Activated CD4-positive, alpha-beta T cell treated with anti-CD3 and anti-CD28 coated beads for 36 hours (primary cell): Measurements from ENCODE around the gene RAB43. TPM values are rescaled to one million over a fixed set of nuclear protein-coding genes. Genes with fewer than 3 reads are reported as not detected.
"Not testable (repeated sequence)": the region's sequence is repeated elsewhere in the genome, so short reads cannot be mapped to it uniquely, and the experiment has no call there.

Source experiments
- ATAC-seq: fragments of 200-7000 bp; cut with Tn5 transposase; one replicate; pipeline ENCODE4 v1.10.0; 2021; ENCODE audit warnings: mild to moderate bottlenecking, moderate library complexity
- CTCF ChIA-PET: fragments of 350-600 bp; sonication (Branson Sonifier 250); formaldehyde crosslinking; loops from one replicate; lab custom pipeline; 2021; ENCODE audit warnings: antibody characterized with exemption; lab: Charles Lee
- POLR2A ChIA-PET: fragments of 350-600 bp; sonication (Branson Sonifier 250); formaldehyde crosslinking; loops from one replicate; lab custom pipeline; 2021; ENCODE audit warnings: antibody characterized with exemption, inconsistent platforms; lab: Charles Lee
- DNase-seq: peaks from one replicate; pipeline ENCODE4 v3.0.0-alpha.2; 2020
- H3K27ac Mint-ChIP-seq: one replicate; pipeline ENCODE4 v1.8.0; 2021; ENCODE audit warnings: mixed read lengths
- H3K27me3 Mint-ChIP-seq: one replicate; pipeline ENCODE4 v1.8.0; 2021; ENCODE audit warnings: mixed read lengths
- H3K36me3 Mint-ChIP-seq: one replicate; pipeline ENCODE4 v1.8.0; 2021; ENCODE audit warnings: low read depth, mixed read lengths
- H3K4me1 Mint-ChIP-seq: one replicate; pipeline ENCODE4 v1.8.0; 2021; ENCODE audit warnings: mixed read lengths
- H3K4me3 Mint-ChIP-seq: one replicate; pipeline ENCODE4 v1.8.0; 2021; ENCODE audit warnings: mild to moderate bottlenecking, moderate library complexity, mixed read lengths
- H3K9me3 Mint-ChIP-seq: one replicate; pipeline ENCODE4 v1.8.0; 2021; ENCODE audit warnings: low read depth, mixed read lengths
- intact Hi-C, 2 experiments: fragments of 100-400 bp; cut with DNase I in 1 of 2; cut with micrococcal nuclease in 1 of 2; formaldehyde crosslinking; loops; one replicate each; pipeline versions ENCODE4 v1.14.2 to v1.15.1; 2022 to 2024; cut with DNase I, micrococcal nuclease
- total RNA-seq, 2 experiments: library from RNA; stranded (reverse); gene quantifications; one replicate each; pipeline ENCODE4 v1.2.3, GENCODE V29; 2021

RAB43 gene
- total RNA-seq, 2 experiments from 2014 or later, result 32.1 to 51.8 TPM

DNA sequence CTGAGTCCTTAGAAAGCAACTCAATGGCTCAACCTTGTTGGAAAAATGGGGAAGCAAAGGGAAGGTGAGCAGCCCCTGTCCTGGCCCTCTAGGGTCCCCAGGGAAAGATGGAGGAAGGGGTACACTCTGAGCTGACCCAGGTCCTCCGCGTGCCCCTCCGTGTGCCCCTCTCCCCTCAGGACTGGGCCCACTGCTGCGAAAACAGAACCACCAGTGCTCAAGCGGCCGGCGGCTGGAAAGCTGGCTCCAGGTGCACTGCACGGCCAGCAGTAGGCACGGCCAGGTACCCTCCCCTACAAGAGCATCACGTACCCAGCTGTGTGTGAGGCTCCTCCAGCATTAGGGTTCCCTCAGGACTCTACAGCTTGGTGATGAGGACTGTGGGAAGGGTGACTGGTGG, 26.3 kb downstream of the RAB43 start:
- POLR2A ChIA-PET, result no interaction called here

DNA sequence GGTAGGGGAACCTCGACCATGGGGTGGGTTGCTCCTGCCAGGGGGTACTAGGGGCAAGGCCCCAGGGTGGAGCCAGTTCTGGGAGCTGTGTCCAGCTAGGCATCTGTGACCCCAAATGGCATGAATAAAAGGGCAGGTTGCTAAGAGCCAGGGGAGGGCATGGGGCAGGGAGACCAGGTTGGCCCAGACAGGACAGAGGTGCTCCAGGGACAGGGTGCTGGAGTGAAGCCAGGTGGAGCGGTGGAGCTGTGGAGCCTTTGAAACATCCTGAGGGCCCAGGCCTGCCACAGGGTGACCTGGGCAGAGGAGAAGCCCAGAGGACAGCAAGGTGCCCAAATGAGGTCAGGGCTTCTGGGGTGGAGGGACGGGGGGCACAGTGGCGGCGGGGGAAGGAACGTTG, 33.3 kb downstream of the RAB43 start:
- H3K4me3 Mint-ChIP-seq, H3K27ac Mint-ChIP-seq, DNase-seq, H3K27me3 Mint-ChIP-seq, H3K36me3 Mint-ChIP-seq, H3K9me3 Mint-ChIP-seq, POLR2A ChIA-PET, CTCF ChIA-PET, H3K4me1 Mint-ChIP-seq, intact Hi-C loops, ATAC-seq: not testable (repeated sequence)

More for the DNA sequence above, 26.3 kb downstream of the RAB43 start:
- peaks cover 30% of the 10 kb centered on the region for H3K4me1 Mint-ChIP-seq
- H3K27ac Mint-ChIP-seq, result no peak overlapping the region
- CTCF ChIA-PET, result interaction anchor here (1.3 to 2.3 kb wide), 2 partner anchors 42 to 125 kb away, joined by 5 to 13 read pairs; no protein-coding TSS in a partner anchor
- ATAC-seq (no peak), DNase-seq (no peak)
- peaks cover 27% of the 10 kb centered on the region for H3K36me3 Mint-ChIP-seq
- no peaks in the 10 kb centered on the region for H3K27me3 Mint-ChIP-seq
- H3K4me3 Mint-ChIP-seq, result no peak overlapping the region
- H3K9me3 Mint-ChIP-seq, result no peaks in the 10 kb centered on the region
- intact Hi-C loops, result no loop called here

DNA sequence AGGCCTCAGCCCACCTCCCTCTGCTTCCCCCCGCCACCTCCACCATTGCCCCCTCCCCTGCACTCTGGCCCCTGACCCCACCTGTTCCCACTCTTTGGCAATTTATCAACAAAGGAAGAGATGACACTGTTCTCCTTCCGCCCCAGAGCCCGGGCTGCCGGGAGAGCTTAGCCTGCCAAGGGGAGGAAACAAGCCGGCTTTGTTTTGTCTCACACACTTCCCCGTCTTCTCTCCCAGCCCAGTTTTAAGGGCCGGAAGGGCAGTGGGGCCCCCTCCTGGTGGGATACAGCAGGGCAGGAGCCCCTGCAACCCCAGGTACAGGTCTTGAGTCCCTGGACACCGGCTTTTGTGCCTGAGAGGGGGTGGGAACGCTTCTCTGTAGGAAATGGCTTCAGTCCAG, 33.7 kb downstream of the RAB43 start:
- H3K27me3 Mint-ChIP-seq, H3K9me3 Mint-ChIP-seq, H3K4me3 Mint-ChIP-seq, POLR2A ChIA-PET, H3K27ac Mint-ChIP-seq, H3K4me1 Mint-ChIP-seq, intact Hi-C loops, CTCF ChIA-PET, H3K36me3 Mint-ChIP-seq: not testable (repeated sequence)
- ATAC-seq (peak; percentile 66), DNase-seq (peak; percentile 39)

DNA sequence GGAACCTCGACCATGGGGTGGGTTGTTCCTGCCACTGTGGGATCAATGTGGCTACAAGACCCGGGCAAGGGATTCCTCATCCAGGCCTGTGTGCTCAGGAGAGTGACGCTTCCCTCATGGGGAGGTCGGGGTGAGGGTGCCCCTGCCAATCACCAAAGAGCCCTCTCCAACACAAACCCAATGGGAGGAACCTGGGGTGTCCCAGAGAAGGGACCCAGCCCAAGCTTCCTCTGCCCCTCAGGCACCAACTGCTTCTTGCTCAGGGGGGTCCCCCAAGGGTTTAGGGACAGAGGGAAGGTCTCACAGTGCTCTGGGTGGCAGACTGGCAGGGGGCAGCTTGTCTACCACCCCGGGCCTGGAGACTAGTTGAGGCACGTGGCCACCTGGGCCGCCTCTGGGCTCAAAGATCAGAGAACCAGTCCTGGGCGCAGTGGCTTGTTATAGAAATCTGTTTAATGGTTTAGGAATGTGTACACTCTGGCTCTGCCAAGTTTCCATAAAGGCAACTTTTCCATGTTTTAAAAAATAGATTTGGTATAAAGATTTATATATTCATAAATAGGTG, 34.4 kb downstream of the RAB43 start:
- no peak for ATAC-seq
- Mint-ChIP-seq H3K27ac (no peak overlapping the region), H3K4me1 (peaks cover 1% of the 10 kb centered on the region), H3K27me3 (no peaks in the 10 kb centered on the region), H3K9me3 (peaks cover 2% of the 10 kb centered on the region), H3K4me3 (no peak overlapping the region), H3K36me3 (peaks cover 2% of the 10 kb centered on the region)
- no peak for DNase-seq
- ChIA-PET POLR2A (no interaction called here), CTCF (interaction anchor here (0.7 kb wide), 1 partner anchor 117 kb away, joined by 3 read pairs; no protein-coding TSS in a partner anchor)
- intact Hi-C loops, result no loop called here

DNA sequence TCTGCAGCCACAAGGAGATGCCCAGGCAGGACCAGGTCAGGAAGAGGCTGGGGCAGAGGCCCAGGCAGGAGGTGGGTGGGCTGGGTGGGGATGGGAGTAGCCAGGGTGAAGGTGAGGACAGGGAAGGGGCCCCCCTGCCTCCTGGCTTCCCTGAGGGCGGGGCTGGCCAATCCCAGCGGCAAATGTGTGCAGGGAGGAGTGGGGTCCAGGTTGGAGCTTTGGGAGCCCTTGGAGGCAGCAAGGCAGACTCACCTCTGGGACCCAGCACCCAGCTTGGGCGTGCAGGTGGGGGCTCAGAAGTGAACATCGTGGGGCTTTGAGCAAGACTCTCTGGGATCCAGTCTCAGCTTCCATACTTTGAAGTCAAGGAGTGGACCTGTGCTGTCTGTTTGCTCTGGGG, 35.8 kb downstream of the RAB43 start:
- H3K27ac Mint-ChIP-seq, result no peak overlapping the region
- no peaks in the 10 kb centered on the region for H3K27me3 Mint-ChIP-seq
- peaks cover 10% of the 10 kb centered on the region for H3K4me1 Mint-ChIP-seq
- DNase-seq, result no peak
- ChIA-PET CTCF (interaction anchor here (1.5 kb wide), 1 partner anchor 17 kb away, joined by 5 read pairs; no protein-coding TSS in a partner anchor), POLR2A (no interaction called here)
- intact Hi-C loops, result no loop called here
- no peak for ATAC-seq
- no peaks in the 10 kb centered on the region for H3K36me3 Mint-ChIP-seq
- H3K9me3 Mint-ChIP-seq, result peaks cover 2% of the 10 kb centered on the region
- no peak overlapping the region for H3K4me3 Mint-ChIP-seq

DNA sequence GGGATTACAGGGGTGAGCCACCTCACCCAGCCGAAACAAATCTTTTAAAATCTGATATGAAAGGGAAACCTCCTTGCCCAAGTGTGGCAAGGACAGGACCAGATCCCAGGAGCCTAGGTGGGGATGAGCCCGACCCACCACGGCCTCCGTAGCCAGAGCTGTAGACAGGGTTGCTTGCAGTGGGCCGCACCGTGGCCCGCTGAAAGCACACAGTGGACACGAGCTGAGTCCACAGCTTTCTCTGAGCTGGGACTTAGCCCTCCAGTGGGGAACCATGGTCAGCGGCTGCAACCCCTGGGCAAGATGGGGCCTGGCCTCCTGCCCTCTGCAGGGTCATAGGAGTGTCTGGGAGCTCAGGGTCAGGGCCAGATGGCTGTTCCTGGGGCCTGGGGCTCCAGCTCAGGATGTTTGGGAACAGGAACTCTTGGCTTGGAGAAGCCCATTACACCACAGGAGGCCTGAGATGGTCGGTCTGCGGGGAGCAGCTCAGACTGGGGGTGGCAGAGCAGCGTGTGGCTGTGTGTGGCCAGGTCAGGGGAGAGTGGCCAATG, 36.4 kb downstream of the RAB43 start:
- peaks cover 2% of the 10 kb centered on the region for H3K9me3 Mint-ChIP-seq
- intact Hi-C loops, result no loop called here
- H3K36me3 Mint-ChIP-seq, result no peaks in the 10 kb centered on the region
- no peak for DNase-seq
- H3K4me3 Mint-ChIP-seq, result no peak overlapping the region
- H3K4me1 Mint-ChIP-seq, result peaks cover 10% of the 10 kb centered on the region
- no peaks in the 10 kb centered on the region for H3K27me3 Mint-ChIP-seq
- no peak for ATAC-seq
- CTCF ChIA-PET, result interaction anchor here (0.7 to 1.5 kb wide), 2 partner anchors 16 to 115 kb away, joined by 3 to 5 read pairs; no protein-coding TSS in a partner anchor
- POLR2A ChIA-PET, result interaction anchor here (0.7 kb wide), 1 partner anchor 33 kb away, joined by 4 read pairs; no protein-coding TSS in a partner anchor
- H3K27ac Mint-ChIP-seq, result no peak overlapping the region

DNA sequence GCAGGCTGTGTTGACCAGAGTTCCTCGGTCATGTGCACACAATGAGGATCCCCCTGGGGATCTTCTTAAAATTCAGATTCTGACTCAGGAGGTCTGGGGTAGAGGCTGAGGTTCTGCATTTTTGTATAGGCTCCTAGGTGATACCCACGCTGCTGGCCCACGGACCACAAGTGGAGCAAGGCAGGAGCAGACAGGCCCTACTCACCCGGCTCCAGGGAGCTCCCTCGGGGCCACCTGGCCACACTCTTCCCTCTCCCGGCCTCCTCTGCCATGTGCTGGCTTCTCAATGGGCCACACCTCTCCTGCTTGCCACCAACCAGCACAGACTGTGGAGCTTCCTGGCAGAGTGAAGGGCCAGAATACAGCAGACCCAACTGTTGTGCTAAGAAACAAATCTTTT, 37.1 kb downstream of the RAB43 start:
- Mint-ChIP-seq H3K27me3 (no peaks in the 10 kb centered on the region), H3K4me3 (no peak overlapping the region), H3K4me1 (peaks cover 10% of the 10 kb centered on the region), H3K9me3 (peaks cover 2% of the 10 kb centered on the region), H3K27ac (no peak overlapping the region), H3K36me3 (no peaks in the 10 kb centered on the region)
- intact Hi-C loops, result no loop called here
- ChIA-PET POLR2A (interaction anchor here (0.7 kb wide), 1 partner anchor 34 kb away, joined by 4 read pairs; no protein-coding TSS in a partner anchor), CTCF (interaction anchor here (1.5 kb wide), 1 partner anchor 16 kb away, joined by 5 read pairs; no protein-coding TSS in a partner anchor)
- ATAC-seq (no peak), DNase-seq (no peak)

DNA sequence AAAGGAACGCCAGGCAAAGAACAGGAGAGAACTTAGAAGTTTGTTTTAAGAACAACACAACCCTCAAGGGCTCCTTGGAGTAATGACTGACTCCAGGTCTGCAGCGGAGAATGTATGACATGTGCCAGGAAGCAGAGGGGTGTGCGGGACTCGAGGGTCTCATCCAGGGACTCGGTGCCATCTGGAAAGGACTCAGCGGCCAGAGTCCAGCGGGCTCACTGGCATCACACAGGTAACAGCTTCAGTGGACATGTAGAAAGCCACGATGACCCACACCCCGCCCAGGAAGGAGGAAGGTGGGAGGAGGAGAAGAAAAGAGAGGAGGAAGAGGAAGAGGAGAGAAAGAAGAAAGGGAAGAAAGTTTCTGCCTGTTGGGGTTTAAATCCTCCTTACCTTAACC, 39.6 kb downstream of the RAB43 start:
- H3K4me3 Mint-ChIP-seq, result no peak overlapping the region
- H3K4me1 Mint-ChIP-seq, result peaks cover 10% of the 10 kb centered on the region
- H3K9me3 Mint-ChIP-seq, result peaks cover 2% of the 10 kb centered on the region
- H3K27me3 Mint-ChIP-seq, result no peaks in the 10 kb centered on the region
- intact Hi-C loops, result no loop called here
- CTCF ChIA-PET, result interaction anchor here (1.5 kb wide), 1 partner anchor 30 kb away, joined by 3 read pairs; no protein-coding TSS in a partner anchor
- H3K36me3 Mint-ChIP-seq, result no peaks in the 10 kb centered on the region
- no peak for DNase-seq
- ATAC-seq, result no peak
- POLR2A ChIA-PET, result no interaction called here
- no peak overlapping the region for H3K27ac Mint-ChIP-seq

DNA sequence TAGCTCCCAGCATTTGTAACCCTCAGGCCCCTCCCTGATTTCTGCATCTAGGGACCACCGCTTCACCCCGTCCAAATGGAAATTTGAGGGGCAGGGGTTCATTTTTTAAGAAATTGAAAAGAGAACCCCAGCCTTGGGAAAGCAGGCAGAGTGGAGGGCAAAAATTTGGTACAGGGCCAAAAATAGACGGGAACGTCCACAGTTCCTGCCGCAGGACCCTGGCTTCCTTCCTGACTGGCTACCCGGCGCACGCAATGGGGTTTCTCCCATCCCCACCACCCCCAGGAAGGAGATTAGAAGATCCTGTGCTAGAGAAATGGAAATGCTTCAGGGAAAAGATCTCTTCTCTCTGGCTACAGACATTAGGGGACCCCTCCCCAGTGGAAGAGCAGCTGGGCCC, 40.1 kb downstream of the RAB43 start:
- Mint-ChIP-seq H3K9me3 (peaks cover 2% of the 10 kb centered on the region), H3K27ac (no peak overlapping the region), H3K4me1 (peaks cover 10% of the 10 kb centered on the region), H3K36me3 (no peaks in the 10 kb centered on the region), H3K4me3 (no peak overlapping the region), H3K27me3 (no peaks in the 10 kb centered on the region)
- ATAC-seq, result no peak
- DNase-seq, result no peak
- intact Hi-C loops, result no loop called here
- CTCF ChIA-PET, result no interaction called here
- POLR2A ChIA-PET, result no interaction called here

DNA sequence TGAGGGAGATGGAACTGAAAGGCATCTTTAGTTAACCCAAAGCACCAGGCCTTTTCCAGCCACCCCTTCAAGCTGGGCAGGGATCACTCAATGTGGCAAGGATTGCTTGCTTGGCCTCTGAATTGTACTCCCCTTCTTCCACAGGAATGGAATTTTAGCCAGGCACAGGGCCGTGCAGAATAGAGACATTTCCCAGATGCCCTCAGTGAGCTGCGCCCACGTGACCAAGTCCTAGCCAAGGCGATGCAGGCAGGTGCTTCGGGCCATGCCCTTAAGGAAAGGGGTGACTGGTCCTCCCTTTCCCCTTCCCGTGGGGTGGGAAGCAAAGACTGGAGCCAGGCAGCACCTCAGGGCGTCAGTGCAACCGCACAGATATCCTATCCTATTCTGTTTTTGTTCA, 43.1 kb downstream of the RAB43 start:
- H3K27me3 Mint-ChIP-seq, result no peaks in the 10 kb centered on the region

DNA sequence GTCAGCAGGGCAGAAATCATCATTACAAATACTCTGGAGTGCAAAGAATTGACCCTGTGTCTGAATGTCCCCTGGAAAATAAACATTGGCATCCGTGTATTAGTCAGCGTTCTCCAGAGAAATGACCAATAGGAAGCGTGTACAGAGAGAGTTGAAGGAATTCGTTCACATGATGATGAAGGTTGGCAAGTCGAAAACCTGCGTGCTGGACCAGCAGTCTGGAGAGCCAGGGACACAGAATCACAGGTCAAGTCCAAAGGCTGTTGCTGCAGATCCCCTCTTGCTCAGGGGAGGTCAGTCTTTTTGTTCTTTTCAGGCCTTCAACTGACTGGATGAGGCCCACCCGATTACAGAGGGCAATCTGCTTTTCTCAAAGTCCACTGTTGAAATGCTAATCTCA, 44.4 kb downstream of the RAB43 start:
- DNase-seq (no peak), ATAC-seq (no peak)
- H3K36me3 Mint-ChIP-seq, result no peaks in the 10 kb centered on the region
- no peak overlapping the region for H3K27ac Mint-ChIP-seq
- H3K4me1 Mint-ChIP-seq, result peaks cover 9% of the 10 kb centered on the region
- no peaks in the 10 kb centered on the region for H3K27me3 Mint-ChIP-seq
- ChIA-PET POLR2A (no interaction called here), CTCF (interaction anchor here (0.7 kb wide), 1 partner anchor 161 kb away, joined by 3 read pairs; no protein-coding TSS in a partner anchor)
- H3K9me3 Mint-ChIP-seq, result no peaks in the 10 kb centered on the region
- intact Hi-C loops, result no loop called here
- no peak overlapping the region for H3K4me3 Mint-ChIP-seq

More for the DNA sequence above, 43.1 kb downstream of the RAB43 start:
- Mint-ChIP-seq H3K4me1 (peaks cover 10% of the 10 kb centered on the region), H3K9me3 (peaks cover under 1% of the 10 kb centered on the region), H3K4me3 (no peak overlapping the region), H3K27ac (no peak overlapping the region), H3K36me3 (no peaks in the 10 kb centered on the region)
- intact Hi-C loops, result no loop called here
- ChIA-PET POLR2A (no interaction called here), CTCF (interaction anchor here (0.6 to 1.4 kb wide), 4 partner anchors 16 to 42 kb away, joined by 3 to 7 read pairs (median 4); no protein-coding TSS in a partner anchor)
- ATAC-seq (no peak), DNase-seq (no peak)
